Spinal cord (tissue), 10 donors: ENCODE results near the gene CSKMT. TPM values are rescaled to one million over a fixed set of nuclear protein-coding genes. Genes with fewer than 3 reads are reported as not detected.

ENCODE experiments used
- DNase-seq, 6 donors: peaks; one replicate each; pipeline versions ENCODE4 v3.0.0 to v3.0.0-alpha.2; 2013 to 2015; ENCODE audit warnings: low spot score in 6 of 6, low read depth in 4 of 6
- H3K27ac ChIP-seq: one replicate; pipeline ENCODE4 v1.5.1; 2013; ENCODE audit warnings: low read depth, low read length, control low read depth
- H3K27me3 ChIP-seq: one replicate; pipeline ENCODE4 v1.6.1; 2013; ENCODE audit warnings: low read length; ENCODE audit not compliant: control insufficient read depth, insufficient read depth
- H3K36me3 ChIP-seq: one replicate; pipeline ENCODE4 v1.6.1; 2013; ENCODE audit warnings: low read length; ENCODE audit not compliant: control insufficient read depth, insufficient read depth
- H3K4me1 ChIP-seq: one replicate; pipeline ENCODE4 v1.6.1; 2013; ENCODE audit warnings: low read length; ENCODE audit not compliant: control insufficient read depth, insufficient read depth
- H3K4me3 ChIP-seq: one replicate; pipeline ENCODE4 v1.5.1; 2013; ENCODE audit warnings: low read depth, low read length, control low read depth
- H3K9me3 ChIP-seq: one replicate; pipeline ENCODE4 v1.6.1; 2013; ENCODE audit warnings: low read length; ENCODE audit not compliant: control insufficient read depth, insufficient read depth
- WGBS: methylation state at CpG from one replicate; pipeline ENCODE4 v1.1.5; 2013; ENCODE audit warnings: missing lambda C conversion rate; ENCODE audit not compliant: insufficient coverage; 5-methylcytosine and 5-hydroxymethylcytosine counted together
- polyA plus RNA-seq, 2 donors: library from polyadenylated mRNA; unstranded; fragments of 120-200 nt; gene quantifications; one replicate each; pipeline ENCODE4 v1.2.1, GENCODE V29; 2013; ENCODE audit not compliant: insufficient read length in 2 of 2
- small RNA-seq: library from RNA; depleted of rRNA; stranded (forward); fragments of <200 nt; gene quantifications from one replicate; pipeline ENCODE3, GENCODE V24; 2014; ENCODE audit warnings: low replicate concordance
- total RNA-seq, 2 donors: library from RNA; depleted of rRNA in 1 of 2; stranded (reverse); fragments of 120-200 nt in 1 of 2; fragments of >200 nt in 1 of 2; gene quantifications; one replicate each; pipeline versions ENCODE4 v1.2.3 to v1.2.4, GENCODE V29; 2013 to 2014
- donor health status: healthy.

The CSKMT gene
- total and polyA plus RNA-seq, 4 donors: 6.0 to 13.7 (median 8.9) TPM

DNA sequence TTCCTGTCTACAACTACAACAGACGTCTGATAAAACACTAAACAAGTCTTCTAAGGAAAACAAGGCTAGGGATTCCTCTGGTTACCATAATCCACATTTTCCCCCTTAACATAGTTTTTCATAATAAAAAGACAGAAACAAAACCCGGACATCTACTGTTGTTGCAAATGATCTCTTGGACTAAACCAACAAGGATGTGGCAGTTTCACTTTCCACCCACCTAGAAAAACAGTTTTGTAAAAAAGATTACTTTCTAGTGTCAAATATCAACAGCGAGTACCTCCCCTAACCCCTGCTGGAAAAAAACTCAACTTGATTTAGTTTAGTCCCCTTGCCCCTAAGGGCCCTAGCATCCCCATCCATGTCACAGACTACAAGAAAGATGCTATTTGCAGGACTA lies 47.7 kb downstream of the CSKMT start:
- 92% methylated on average over 2 of the region's 3 CpGs for WGBS
- peaks cover 54% of the 10 kb centered on the region for H3K36me3 ChIP-seq
- no peak for DNase-seq
- H3K27ac ChIP-seq: no peak overlapping the region
- H3K4me3 ChIP-seq: no peak overlapping the region
- no peaks in the 10 kb centered on the region for H3K9me3 ChIP-seq
- H3K27me3 ChIP-seq: no peaks in the 10 kb centered on the region
- H3K4me1 ChIP-seq: peaks cover 23% of the 10 kb centered on the region

DNA sequence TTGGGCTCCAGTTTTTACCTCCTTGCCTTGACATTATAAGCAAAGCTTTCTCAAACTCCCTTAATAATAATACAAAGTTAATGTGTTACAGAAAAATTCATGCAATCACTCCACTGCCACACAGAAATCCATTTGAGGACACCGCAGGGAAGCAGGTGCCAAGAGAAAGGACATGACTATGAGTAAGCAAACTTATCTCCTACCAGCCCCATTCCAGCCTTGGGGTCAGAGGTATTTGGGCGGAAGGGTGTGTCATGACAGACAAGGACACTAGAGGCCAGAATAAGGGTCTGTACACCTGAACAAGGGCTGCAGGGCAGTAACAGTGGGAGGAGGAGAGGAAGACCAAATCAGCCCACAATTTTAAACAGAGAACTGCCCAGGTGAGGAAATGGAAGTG lies 48.2 kb downstream of the CSKMT start:
- Histone ChIP-seq H3K36me3 (peaks cover 57% of the 10 kb centered on the region), H3K4me1 (peaks cover 20% of the 10 kb centered on the region), H3K27me3 (no peaks in the 10 kb centered on the region), H3K4me3 (no peak overlapping the region), H3K9me3 (no peaks in the 10 kb centered on the region), H3K27ac (no peak overlapping the region)
- WGBS: no CpG with 5 or more reads among the region's 2 CpGs
- no peak for DNase-seq

DNA sequence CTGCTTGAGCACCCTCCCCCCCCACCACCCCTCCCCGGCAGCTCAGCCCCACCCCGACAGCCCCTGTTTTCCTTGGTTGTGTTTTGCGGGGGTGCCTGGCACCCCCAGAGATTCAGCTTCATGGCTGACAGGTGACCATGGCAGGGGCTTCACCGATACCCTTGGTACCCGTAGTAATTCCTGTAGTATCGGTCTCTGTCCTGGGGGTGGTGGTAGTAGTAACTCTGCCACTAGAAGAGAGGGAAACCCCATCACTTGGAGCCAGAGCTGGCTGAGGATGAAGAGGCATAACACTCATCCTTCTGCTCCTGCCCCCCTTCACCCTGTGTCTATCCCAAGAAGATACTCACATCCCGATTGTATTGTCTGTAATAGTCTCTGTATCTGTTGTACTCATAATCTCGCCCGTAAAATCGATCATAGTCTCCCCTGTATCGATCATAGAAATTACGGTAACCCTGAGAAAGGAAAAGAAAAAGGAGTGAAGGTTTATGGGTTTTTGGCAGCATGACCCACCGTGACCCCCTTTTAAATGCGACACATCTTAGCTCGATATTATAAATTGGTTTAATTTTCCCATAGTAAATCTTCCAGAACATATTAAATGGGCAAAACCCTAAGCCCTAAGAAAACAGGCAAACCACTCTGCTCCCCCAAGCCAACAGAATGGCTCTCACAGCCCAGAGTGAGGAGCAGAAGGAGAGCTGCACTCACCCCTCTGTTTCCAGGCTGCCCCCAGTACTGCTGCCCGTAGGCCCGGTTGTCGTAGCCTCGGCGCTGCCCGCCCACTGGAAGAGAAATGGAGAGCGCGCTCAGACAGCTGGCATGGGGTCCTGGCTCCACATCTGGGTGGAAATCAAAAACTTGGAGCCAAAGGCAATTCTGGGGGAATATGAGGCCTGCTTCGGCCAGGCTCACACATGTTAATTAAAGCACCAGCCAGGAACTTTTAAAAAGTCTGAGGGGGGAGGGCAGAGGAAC lies 50.3 kb downstream of the CSKMT start:
- WGBS: 90% methylated on average over 13 of the region's 24 CpGs
- Histone ChIP-seq H3K27ac (no peak overlapping the region), H3K4me3 (no peak overlapping the region), H3K36me3 (peaks cover 74% of the 10 kb centered on the region), H3K9me3 (no peaks in the 10 kb centered on the region), H3K4me1 (peaks cover 3% of the 10 kb centered on the region), H3K27me3 (no peaks in the 10 kb centered on the region)
- no peak for DNase-seq

DNA sequence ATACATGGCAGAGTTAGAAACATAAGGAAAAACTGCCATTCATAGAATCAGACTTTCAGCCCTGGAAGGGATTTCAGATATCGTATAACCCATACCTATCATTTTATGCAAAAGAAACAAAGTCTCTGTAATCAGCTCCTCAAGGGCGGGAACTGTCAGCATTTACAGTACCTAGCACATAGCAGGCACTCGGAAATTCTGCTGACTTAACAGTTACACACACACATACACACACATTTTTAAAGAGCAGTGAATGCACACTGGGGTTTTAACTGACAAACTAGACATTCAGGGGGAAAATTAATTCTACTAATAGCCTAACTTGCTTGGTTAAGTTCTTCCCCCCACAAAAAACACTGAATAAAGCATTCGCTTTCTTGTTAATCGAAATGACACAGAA lies 51.1 kb downstream of the CSKMT start:
- no peaks in the 10 kb centered on the region for H3K4me1 ChIP-seq
- no peaks in the 10 kb centered on the region for H3K27me3 ChIP-seq
- H3K4me3 ChIP-seq: no peak overlapping the region
- WGBS: 88% methylated on average over 3 of the region's 5 CpGs
- H3K27ac ChIP-seq: no peak overlapping the region
- H3K36me3 ChIP-seq: peaks cover 72% of the 10 kb centered on the region
- H3K9me3 ChIP-seq: no peaks in the 10 kb centered on the region
- DNase-seq: no peak

DNA sequence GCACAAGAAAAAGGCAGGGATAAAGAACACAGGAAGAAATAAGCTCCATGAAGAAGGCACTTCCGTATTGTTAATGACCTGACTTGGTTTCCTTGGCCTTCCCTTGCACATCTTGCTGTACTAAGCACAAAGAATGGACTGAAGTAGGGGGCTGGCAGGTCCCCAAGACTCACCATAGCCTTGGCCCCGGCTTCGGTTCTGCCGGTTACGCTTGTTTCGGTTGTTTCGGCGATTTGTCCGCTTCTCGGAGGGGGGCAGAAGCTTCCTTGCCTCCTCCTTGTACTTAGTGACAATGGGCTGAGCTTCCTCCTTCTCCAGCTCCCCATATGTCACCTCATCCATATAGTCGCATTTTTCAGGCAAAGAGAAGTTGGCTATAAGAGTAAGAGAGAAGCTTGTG lies 51.7 kb downstream of the CSKMT start:
- H3K9me3 ChIP-seq: no peaks in the 10 kb centered on the region
- 40% methylated on average over 10 of the region's 11 CpGs for WGBS
- no peaks in the 10 kb centered on the region for H3K4me1 ChIP-seq
- H3K36me3 ChIP-seq: peaks cover 72% of the 10 kb centered on the region
- DNase-seq: no peak
- no peak overlapping the region for H3K27ac ChIP-seq
- no peaks in the 10 kb centered on the region for H3K27me3 ChIP-seq
- H3K4me3 ChIP-seq: no peak overlapping the region

Small RNAs within 50 kb of the gene (small RNA-seq; reads per million reads assigned to genes)
- not detected for gene SNORA57

Other genes starting within 250 kb of the CSKMT start
- gene SCGB1A1, start 246.3 kb upstream of the CSKMT start, total RNA-seq: not detected
- gene SCGB1A1, start 246.3 kb upstream of the CSKMT start, polyA plus RNA-seq: under 1 TPM in 1 of 2 donors, not detected in 1; 0.69 TPM
- gene AHNAK, start 118.5 kb upstream of the CSKMT start, total RNA-seq: 100 to 1,000 TPM; 247 to 463 TPM
- gene AHNAK, start 118.5 kb upstream of the CSKMT start, polyA plus RNA-seq: 10 to 100 TPM; 60.2 to 84.0 TPM
- gene EEF1G, start 91.4 kb upstream of the CSKMT start, total RNA-seq: 1,000 to 10,000 TPM in 1 of 2 donors, 100 to 1,000 TPM in 1; 887 to 2,089 TPM
- gene EEF1G, start 91.4 kb upstream of the CSKMT start, polyA plus RNA-seq: 1,000 to 10,000 TPM; 1,849 to 2,100 TPM
- gene TUT1, start 73.8 kb upstream of the CSKMT start, total RNA-seq: 1 to 10 TPM; 4.3 to 9.0 TPM
- 10 to 100 TPM; 18.4 to 22.1 TPM for gene TUT1, start 73.8 kb upstream of the CSKMT start, polyA plus RNA-seq
- 10 to 100 TPM; 72.9 to 88.0 TPM for gene MTA2, start 63.4 kb upstream of the CSKMT start, total RNA-seq
- 10 to 100 TPM; 82.1 to 91.6 TPM for gene MTA2, start 63.4 kb upstream of the CSKMT start, polyA plus RNA-seq
- gene EML3, start 52.5 kb upstream of the CSKMT start, total RNA-seq: 10 to 100 TPM; 10.5 to 30.2 TPM
- 10 to 100 TPM; 30.3 to 46.3 TPM for gene EML3, start 52.5 kb upstream of the CSKMT start, polyA plus RNA-seq
- 10 to 100 TPM in 1 of 2 donors, 1 to 10 TPM in 1; 4.8 to 11.9 TPM for gene ROM1, start 52.1 kb upstream of the CSKMT start, total RNA-seq
- 10 to 100 TPM in 1 of 2 donors, 1 to 10 TPM in 1; 8.7 to 11.1 TPM for gene ROM1, start 52.1 kb upstream of the CSKMT start, polyA plus RNA-seq
- gene B3GAT3, start 43.3 kb upstream of the CSKMT start, total RNA-seq: 10 to 100 TPM; 26.6 to 40.5 TPM
- 10 to 100 TPM; 54.2 to 70.5 TPM for gene B3GAT3, start 43.3 kb upstream of the CSKMT start, polyA plus RNA-seq
- gene GANAB, start 18.7 kb upstream of the CSKMT start, total RNA-seq: 100 to 1,000 TPM; 119 to 161 TPM
- gene GANAB, start 18.7 kb upstream of the CSKMT start, polyA plus RNA-seq: 100 to 1,000 TPM; 169 to 195 TPM
- gene INTS5, start 12.0 kb upstream of the CSKMT start, total RNA-seq: 10 to 100 TPM; 12.0 to 14.3 TPM
- 10 to 100 TPM; 15.5 to 17.9 TPM for gene INTS5, start 12.0 kb upstream of the CSKMT start, polyA plus RNA-seq
- 10 to 100 TPM; 21.4 to 66.0 TPM for gene C11orf98, start 102 bp upstream of the CSKMT start, total RNA-seq
- 10 to 100 TPM; 61.9 to 63.5 TPM for gene C11orf98, start 102 bp upstream of the CSKMT start, polyA plus RNA-seq
- gene UQCC3, start 6.4 kb downstream of the CSKMT start, total RNA-seq: 10 to 100 TPM in 1 of 2 donors, 1 to 10 TPM in 1; 5.4 to 15.2 TPM
- 10 to 100 TPM; 13.7 to 14.3 TPM for gene UQCC3, start 6.4 kb downstream of the CSKMT start, polyA plus RNA-seq
- gene LBHD1, start 7.0 kb downstream of the CSKMT start, total RNA-seq: 1 to 10 TPM; 2.9 to 6.1 TPM
- gene LBHD1, start 7.0 kb downstream of the CSKMT start, polyA plus RNA-seq: 10 to 100 TPM in 1 of 2 donors, 1 to 10 TPM in 1; 7.5 to 10.2 TPM
- 10 to 100 TPM; 32.0 to 89.6 TPM for gene UBXN1, start 13.8 kb downstream of the CSKMT start, total RNA-seq
- 100 to 1,000 TPM; 141 to 148 TPM for gene UBXN1, start 13.8 kb downstream of the CSKMT start, polyA plus RNA-seq
- 10 to 100 TPM in 1 of 2 donors, 1 to 10 TPM in 1; 3.2 to 15.0 TPM for gene LRRN4CL, start 24.2 kb downstream of the CSKMT start, total RNA-seq
- 1 to 10 TPM in 1 of 2 donors, under 1 TPM in 1; 0.40 to 3.2 TPM for gene LRRN4CL, start 24.2 kb downstream of the CSKMT start, polyA plus RNA-seq
- 100 to 1,000 TPM; 147 to 179 TPM for gene BSCL2, start 42.1 kb downstream of the CSKMT start, total RNA-seq
- 100 to 1,000 TPM; 224 to 261 TPM for gene BSCL2, start 42.1 kb downstream of the CSKMT start, polyA plus RNA-seq
- gene GNG3, start 42.4 kb downstream of the CSKMT start, total RNA-seq: 10 to 100 TPM; 25.6 to 54.8 TPM
- 100 to 1,000 TPM; 288 to 295 TPM for gene GNG3, start 42.4 kb downstream of the CSKMT start, polyA plus RNA-seq
- 10 to 100 TPM; 15.3 to 32.6 TPM for gene HNRNPUL2, start 62.1 kb downstream of the CSKMT start, total RNA-seq
- gene HNRNPUL2, start 62.1 kb downstream of the CSKMT start, polyA plus RNA-seq: 10 to 100 TPM; 62.8 to 69.3 TPM
- gene TTC9C, start 63.2 kb downstream of the CSKMT start, total RNA-seq: 10 to 100 TPM; 30.7 to 40.9 TPM
- 10 to 100 TPM; 34.8 to 47.5 TPM for gene TTC9C, start 63.2 kb downstream of the CSKMT start, polyA plus RNA-seq
- gene ZBTB3, start 88.8 kb downstream of the CSKMT start, total RNA-seq: 10 to 100 TPM; 11.7 to 15.3 TPM
- gene ZBTB3, start 88.8 kb downstream of the CSKMT start, polyA plus RNA-seq: 10 to 100 TPM in 1 of 2 donors, 1 to 10 TPM in 1; 6.8 to 11.6 TPM
- 100 to 1,000 TPM in 1 of 2 donors, 10 to 100 TPM in 1; 80.1 to 178 TPM for gene POLR2G, start 96.3 kb downstream of the CSKMT start, total RNA-seq
- 100 to 1,000 TPM; 145 to 152 TPM for gene POLR2G, start 96.3 kb downstream of the CSKMT start, polyA plus RNA-seq
- gene TAF6L, start 106.1 kb downstream of the CSKMT start, total RNA-seq: 10 to 100 TPM; 14.4 to 29.5 TPM
- 10 to 100 TPM; 27.1 to 37.6 TPM for gene TAF6L, start 106.1 kb downstream of the CSKMT start, polyA plus RNA-seq
- 10 to 100 TPM; 22.7 to 57.9 TPM for gene TMEM179B, start 122.1 kb downstream of the CSKMT start, total RNA-seq
- 10 to 100 TPM; 44.0 to 57.2 TPM for gene TMEM179B, start 122.1 kb downstream of the CSKMT start, polyA plus RNA-seq
- 10 to 100 TPM; 12.3 to 24.0 TPM for gene TMEM223, start 126.7 kb downstream of the CSKMT start, total RNA-seq
- 10 to 100 TPM; 23.2 to 25.5 TPM for gene TMEM223, start 126.7 kb downstream of the CSKMT start, polyA plus RNA-seq
- 10 to 100 TPM; 32.2 to 46.2 TPM for gene NXF1, start 140.1 kb downstream of the CSKMT start, total RNA-seq
- 100 to 1,000 TPM in 1 of 2 donors, 10 to 100 TPM in 1; 89.7 to 106 TPM for gene NXF1, start 140.1 kb downstream of the CSKMT start, polyA plus RNA-seq
- 10 to 100 TPM; 31.1 to 40.8 TPM for gene STX5, start 166.7 kb downstream of the CSKMT start, total RNA-seq
- gene STX5, start 166.7 kb downstream of the CSKMT start, polyA plus RNA-seq: 10 to 100 TPM; 46.0 to 48.5 TPM
- not detected for gene TEX54, start 167.5 kb downstream of the CSKMT start, total RNA-seq
- under 1 TPM in 1 of 2 donors, not detected in 1; 0.57 TPM for gene TEX54, start 167.5 kb downstream of the CSKMT start, polyA plus RNA-seq
- gene WDR74, start 174.3 kb downstream of the CSKMT start, total RNA-seq: 10 to 100 TPM; 25.5 to 42.6 TPM
- gene WDR74, start 174.3 kb downstream of the CSKMT start, polyA plus RNA-seq: 10 to 100 TPM; 34.4 to 45.5 TPM
- gene SLC3A2, start 215.6 kb downstream of the CSKMT start, total RNA-seq: 100 to 1,000 TPM; 170 to 372 TPM
- 100 to 1,000 TPM; 180 to 243 TPM for gene SLC3A2, start 215.6 kb downstream of the CSKMT start, polyA plus RNA-seq